ENCODE measurements around the gene INSIG2.

The INSIG2 gene

DNA sequence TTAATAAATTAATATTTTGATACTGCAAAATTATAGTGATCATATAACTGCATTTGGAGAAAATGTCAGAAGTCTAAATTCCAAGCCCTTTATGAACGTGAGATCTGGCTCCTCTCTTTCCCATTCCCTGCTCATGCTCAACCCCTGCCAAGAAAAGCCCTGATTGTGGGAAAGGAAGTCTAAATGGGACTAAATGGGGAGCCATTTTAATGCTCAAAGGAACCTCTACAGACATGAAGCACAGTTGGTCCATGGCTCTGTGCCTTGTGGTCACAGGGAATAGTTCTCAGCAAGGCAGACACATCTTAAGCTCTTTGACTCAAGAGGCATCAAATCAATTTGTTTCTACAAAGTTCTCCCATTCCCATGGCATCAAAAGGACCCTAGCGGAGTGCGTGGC, 29.3 kb upstream of the INSIG2 start:
- Histone ChIP-seq H3K27me3 (ENCODE audit: control insufficient read depth in 5 of 5, insufficient read depth in 4 of 5, low read length in 5 of 5) (no peaks in the 10 kb centered on the region), H3K9ac (ENCODE audit: low read length in 5 of 5) (no peak overlapping the region), H3K9me3 (ENCODE audit: control insufficient read depth in 5 of 5, low read length in 5 of 5) (no peaks in the 10 kb centered on the region), H3K27ac (ENCODE audit: low read depth, low read length) (no peak overlapping the region), H3K4me1 (ENCODE audit: control insufficient read depth in 5 of 5, insufficient read depth in 5 of 5, low read length in 5 of 5) (peaks cover 0 to 40% (median 23%) of the 10 kb centered on the region in 5 donors), H3K4me3 (ENCODE audit: low read depth in 1 of 5, low read length in 5 of 5) (no peak overlapping the region), H3K36me3 (ENCODE audit: control insufficient read depth in 5 of 5, insufficient read depth in 5 of 5, low read length in 5 of 5) (no peaks in the 10 kb centered on the region)

DNA sequence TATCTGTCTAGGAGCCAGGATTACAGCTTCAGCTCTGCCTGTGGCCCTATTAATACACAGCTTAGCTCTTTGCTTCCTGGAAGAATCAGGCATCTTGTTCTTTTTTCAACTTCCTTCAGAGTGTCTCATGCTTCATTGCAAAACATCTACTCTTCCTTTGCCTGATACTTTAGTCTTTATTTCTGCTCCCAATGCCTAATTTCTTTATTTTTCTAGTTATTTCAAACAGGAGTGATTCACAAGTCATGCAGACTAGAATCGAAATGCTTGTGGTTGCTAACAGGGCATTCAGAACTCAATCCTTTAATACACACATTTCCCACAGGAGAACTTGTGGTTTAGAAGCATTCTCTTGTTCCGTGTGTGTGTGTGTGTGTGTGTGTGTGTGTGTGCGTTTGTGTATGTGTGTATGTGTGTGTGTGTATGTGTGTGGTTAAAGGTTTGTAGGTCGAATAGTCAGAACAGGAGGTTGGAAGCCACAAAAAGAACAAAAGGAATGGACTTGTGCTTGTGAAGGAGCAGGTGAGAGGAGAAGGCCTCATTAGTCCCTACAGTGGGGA, 28.3 kb upstream of the INSIG2 start:
- Histone ChIP-seq H3K36me3 (ENCODE audit: control insufficient read depth in 5 of 5, insufficient read depth in 5 of 5, low read length in 5 of 5) (no peaks in the 10 kb centered on the region), H3K4me1 (ENCODE audit: control insufficient read depth in 5 of 5, insufficient read depth in 5 of 5, low read length in 5 of 5) (peaks cover 0 to 40% (median 23%) of the 10 kb centered on the region in 5 donors), H3K4me3 (ENCODE audit: low read depth in 1 of 5, low read length in 5 of 5) (no peak overlapping the region), H3K9ac (ENCODE audit: low read length in 5 of 5) (no peak overlapping the region), H3K9me3 (ENCODE audit: control insufficient read depth in 5 of 5, low read length in 5 of 5) (no peaks in the 10 kb centered on the region), H3K27ac (ENCODE audit: low read depth, low read length) (no peak overlapping the region), H3K27me3 (ENCODE audit: control insufficient read depth in 5 of 5, insufficient read depth in 4 of 5, low read length in 5 of 5) (no peaks in the 10 kb centered on the region)

DNA sequence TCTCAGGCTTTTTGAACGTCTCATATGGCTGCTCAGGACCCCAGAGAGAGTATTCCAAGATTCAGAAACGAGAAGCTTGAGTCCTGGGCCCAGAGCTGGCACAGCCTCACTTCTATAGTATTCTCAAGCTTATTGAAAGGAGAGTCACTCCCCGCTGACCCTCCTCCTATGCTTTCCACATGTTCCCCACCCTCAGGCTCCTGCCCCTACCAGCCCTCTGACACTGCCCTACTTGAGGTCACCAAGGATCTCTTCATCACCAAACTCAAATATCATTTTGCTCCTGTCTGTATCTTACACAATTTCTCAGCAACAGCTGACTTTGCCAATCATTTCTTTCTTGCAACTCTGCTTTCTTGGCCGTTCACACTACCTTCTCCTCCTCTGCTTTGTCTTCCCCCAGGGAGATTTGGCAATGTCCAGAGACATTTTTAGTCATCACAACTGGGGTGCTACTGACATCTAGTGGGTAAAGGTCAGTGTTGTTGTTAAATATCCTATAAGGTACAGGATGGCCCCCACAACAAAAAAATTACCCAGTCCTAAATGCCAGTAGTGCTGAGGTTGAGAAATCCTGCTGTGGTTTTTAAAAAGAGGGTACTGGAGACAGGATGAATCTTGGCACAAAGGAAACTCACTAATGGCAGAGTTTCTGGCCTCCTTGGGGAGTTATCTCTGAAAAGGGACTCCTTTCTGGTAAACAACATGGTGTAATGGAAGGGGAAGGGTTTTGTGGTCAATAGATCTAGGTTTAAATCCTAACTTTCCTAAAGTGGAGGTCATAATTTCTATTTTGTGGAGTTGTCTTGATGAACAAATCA, 26.9 kb upstream of the INSIG2 start:
- H3K36me3 ChIP-seq (ENCODE audit: control insufficient read depth in 5 of 5, insufficient read depth in 5 of 5, low read length in 5 of 5) = no peaks in the 10 kb centered on the region
- H3K4me3 ChIP-seq (ENCODE audit: low read depth in 1 of 5, low read length in 5 of 5) = no peak overlapping the region
- H3K9me3 ChIP-seq (ENCODE audit: control insufficient read depth in 5 of 5, low read length in 5 of 5) = no peaks in the 10 kb centered on the region
- peaks cover 0 to 3% (median 0%) of the 10 kb centered on the region in 5 donors for H3K27me3 ChIP-seq (ENCODE audit: control insufficient read depth in 5 of 5, insufficient read depth in 4 of 5, low read length in 5 of 5)
- H3K4me1 ChIP-seq (ENCODE audit: control insufficient read depth in 5 of 5, insufficient read depth in 5 of 5, low read length in 5 of 5) = peaks cover 0 to 33% (median 23%) of the 10 kb centered on the region in 5 donors
- no peak overlapping the region for H3K9ac ChIP-seq (ENCODE audit: low read length in 5 of 5)
- peak overlapping the region; percentile 26 for H3K27ac ChIP-seq (ENCODE audit: low read depth, low read length)

DNA sequence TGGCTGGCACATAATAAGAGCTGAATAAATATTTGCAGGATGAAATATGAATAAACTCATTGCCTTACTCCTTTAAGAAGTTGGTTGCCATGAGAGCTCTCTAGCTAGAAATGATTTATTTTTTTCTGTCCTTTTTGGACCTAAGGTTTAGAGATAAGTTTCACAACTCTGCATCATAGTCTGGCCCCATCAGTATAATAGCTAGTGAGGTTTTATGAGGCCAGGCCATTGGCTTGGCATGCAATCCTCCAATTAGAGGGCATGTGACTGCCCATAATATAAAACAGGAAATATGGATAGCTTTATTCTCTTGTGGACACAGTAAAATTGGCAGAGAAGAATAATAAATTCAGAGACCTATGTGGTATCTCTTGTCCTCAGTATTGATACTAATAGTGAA, 26.2 kb upstream of the INSIG2 start:
- peak overlapping the region; percentile 26 for H3K27ac ChIP-seq (ENCODE audit: low read depth, low read length)
- no peak overlapping the region for H3K9ac ChIP-seq (ENCODE audit: low read length in 5 of 5)
- no peaks in the 10 kb centered on the region for H3K36me3 ChIP-seq (ENCODE audit: control insufficient read depth in 5 of 5, insufficient read depth in 5 of 5, low read length in 5 of 5)
- H3K4me3 ChIP-seq (ENCODE audit: low read depth in 1 of 5, low read length in 5 of 5) = no peak overlapping the region
- no peaks in the 10 kb centered on the region for H3K9me3 ChIP-seq (ENCODE audit: control insufficient read depth in 5 of 5, low read length in 5 of 5)
- peaks cover 0 to 27% (median 23%) of the 10 kb centered on the region in 5 donors for H3K4me1 ChIP-seq (ENCODE audit: control insufficient read depth in 5 of 5, insufficient read depth in 5 of 5, low read length in 5 of 5)
- H3K27me3 ChIP-seq (ENCODE audit: control insufficient read depth in 5 of 5, insufficient read depth in 4 of 5, low read length in 5 of 5) = peaks cover 0 to 3% (median 0%) of the 10 kb centered on the region in 5 donors

DNA sequence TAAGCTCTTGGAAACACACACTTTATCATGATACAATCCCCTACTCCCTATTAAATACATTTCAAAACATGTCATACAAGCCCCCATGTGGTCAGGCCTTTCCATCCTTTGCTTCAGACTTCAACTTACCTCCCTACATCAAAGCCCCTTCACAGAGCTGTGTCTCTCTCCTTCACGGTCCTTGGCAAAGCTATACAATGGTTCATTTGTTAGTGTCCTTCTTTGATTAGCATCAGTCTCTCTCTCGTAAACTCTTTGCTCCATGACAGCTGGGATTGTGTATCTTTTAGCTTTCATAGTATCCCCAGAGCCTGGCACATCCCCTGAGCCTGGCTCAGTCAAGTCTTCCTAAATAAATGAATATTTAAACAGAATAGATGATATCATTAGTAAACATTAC, 25.6 kb upstream of the INSIG2 start:
- Histone ChIP-seq H3K27ac (ENCODE audit: low read depth, low read length) (no peak overlapping the region), H3K9ac (ENCODE audit: low read length in 5 of 5) (no peak overlapping the region), H3K27me3 (ENCODE audit: control insufficient read depth in 5 of 5, insufficient read depth in 4 of 5, low read length in 5 of 5) (peaks cover 0 to 3% (median 0%) of the 10 kb centered on the region in 5 donors), H3K9me3 (ENCODE audit: control insufficient read depth in 5 of 5, low read length in 5 of 5) (no peaks in the 10 kb centered on the region), H3K36me3 (ENCODE audit: control insufficient read depth in 5 of 5, insufficient read depth in 5 of 5, low read length in 5 of 5) (no peaks in the 10 kb centered on the region), H3K4me1 (ENCODE audit: control insufficient read depth in 5 of 5, insufficient read depth in 5 of 5, low read length in 5 of 5) (peaks cover 0 to 27% (median 23%) of the 10 kb centered on the region in 5 donors), H3K4me3 (ENCODE audit: low read depth in 1 of 5, low read length in 5 of 5) (no peak overlapping the region)

DNA sequence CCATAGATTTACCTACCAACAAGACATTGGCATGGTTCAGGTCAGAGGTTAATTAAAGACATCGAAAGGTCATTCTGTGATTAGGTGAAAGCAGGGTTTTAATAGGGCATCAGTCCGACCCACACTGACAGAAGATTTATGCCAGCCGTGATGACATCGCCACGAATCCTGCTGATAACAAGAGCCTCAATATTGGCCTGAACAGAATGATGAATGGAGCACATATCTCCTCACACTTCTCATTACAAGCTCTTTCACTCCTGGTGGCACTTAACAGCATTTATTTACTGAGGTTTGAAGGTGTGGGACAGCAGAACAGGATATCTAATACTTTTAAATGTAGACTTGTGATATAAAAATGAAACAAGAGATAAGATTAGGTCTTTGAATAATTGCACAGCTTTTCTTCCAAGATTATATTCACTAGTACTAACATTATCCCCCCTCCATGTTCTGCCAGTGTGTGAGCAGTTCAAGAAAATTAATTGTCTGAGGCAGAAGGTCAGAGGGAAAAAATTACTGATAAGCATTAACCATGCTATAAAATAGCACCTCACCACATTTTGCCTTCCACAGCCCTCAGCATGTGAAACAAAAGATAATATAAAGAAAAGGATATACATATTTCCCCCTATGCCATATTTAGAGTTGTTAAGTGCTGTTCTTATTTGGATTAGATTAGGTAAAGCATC, 23.1 kb upstream of the INSIG2 start:
- Histone ChIP-seq H3K27me3 (ENCODE audit: control insufficient read depth in 5 of 5, insufficient read depth in 4 of 5, low read length in 5 of 5) (peaks cover 0 to 3% (median 0%) of the 10 kb centered on the region in 5 donors), H3K27ac (ENCODE audit: low read depth, low read length) (no peak overlapping the region), H3K9me3 (ENCODE audit: control insufficient read depth in 5 of 5, low read length in 5 of 5) (no peaks in the 10 kb centered on the region), H3K4me3 (ENCODE audit: low read depth in 1 of 5, low read length in 5 of 5) (no peak overlapping the region), H3K4me1 (ENCODE audit: control insufficient read depth in 5 of 5, insufficient read depth in 5 of 5, low read length in 5 of 5) (peaks cover 0 to 20% (median 13%) of the 10 kb centered on the region in 5 donors), H3K9ac (ENCODE audit: low read length in 5 of 5) (no peak overlapping the region), H3K36me3 (ENCODE audit: control insufficient read depth in 5 of 5, insufficient read depth in 5 of 5, low read length in 5 of 5) (no peaks in the 10 kb centered on the region)

DNA sequence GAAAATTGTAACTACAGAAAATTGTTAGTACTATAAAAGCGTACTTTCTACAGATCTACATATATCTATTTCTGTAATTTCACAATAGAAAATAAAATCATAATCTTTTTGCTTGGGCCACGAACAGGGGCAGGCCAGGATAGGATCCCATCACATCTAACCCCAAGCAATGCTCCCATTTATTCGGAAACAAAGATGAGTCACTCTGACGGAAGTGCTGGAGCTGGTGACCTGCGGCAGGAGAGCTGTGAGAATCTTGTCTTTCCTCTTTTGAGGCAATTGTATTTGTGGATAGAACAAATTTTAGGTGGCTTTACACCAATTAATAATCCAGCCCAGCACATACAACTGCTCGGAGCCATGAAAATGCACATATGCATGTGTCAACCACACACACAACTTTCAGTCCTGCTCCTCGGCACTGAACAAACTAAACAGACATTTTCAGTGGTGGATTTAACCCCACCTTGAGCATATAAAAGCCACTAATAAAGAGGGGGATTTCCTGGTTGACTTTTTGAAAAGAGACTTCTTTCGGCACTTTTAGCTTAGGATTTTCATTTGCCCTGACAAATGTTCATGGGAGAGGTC, 22.3 kb upstream of the INSIG2 start:
- H3K9ac ChIP-seq (ENCODE audit: low read length in 5 of 5) = no peak overlapping the region
- peaks cover 0 to 12% (median 8%) of the 10 kb centered on the region in 5 donors for H3K4me1 ChIP-seq (ENCODE audit: control insufficient read depth in 5 of 5, insufficient read depth in 5 of 5, low read length in 5 of 5)
- H3K4me3 ChIP-seq (ENCODE audit: low read depth in 1 of 5, low read length in 5 of 5) = no peak overlapping the region
- no peaks in the 10 kb centered on the region for H3K9me3 ChIP-seq (ENCODE audit: control insufficient read depth in 5 of 5, low read length in 5 of 5)
- H3K27ac ChIP-seq (ENCODE audit: low read depth, low read length) = no peak overlapping the region
- no peaks in the 10 kb centered on the region for H3K36me3 ChIP-seq (ENCODE audit: control insufficient read depth in 5 of 5, insufficient read depth in 5 of 5, low read length in 5 of 5)
- peaks cover 0 to 3% (median 0%) of the 10 kb centered on the region in 5 donors for H3K27me3 ChIP-seq (ENCODE audit: control insufficient read depth in 5 of 5, insufficient read depth in 4 of 5, low read length in 5 of 5)

DNA sequence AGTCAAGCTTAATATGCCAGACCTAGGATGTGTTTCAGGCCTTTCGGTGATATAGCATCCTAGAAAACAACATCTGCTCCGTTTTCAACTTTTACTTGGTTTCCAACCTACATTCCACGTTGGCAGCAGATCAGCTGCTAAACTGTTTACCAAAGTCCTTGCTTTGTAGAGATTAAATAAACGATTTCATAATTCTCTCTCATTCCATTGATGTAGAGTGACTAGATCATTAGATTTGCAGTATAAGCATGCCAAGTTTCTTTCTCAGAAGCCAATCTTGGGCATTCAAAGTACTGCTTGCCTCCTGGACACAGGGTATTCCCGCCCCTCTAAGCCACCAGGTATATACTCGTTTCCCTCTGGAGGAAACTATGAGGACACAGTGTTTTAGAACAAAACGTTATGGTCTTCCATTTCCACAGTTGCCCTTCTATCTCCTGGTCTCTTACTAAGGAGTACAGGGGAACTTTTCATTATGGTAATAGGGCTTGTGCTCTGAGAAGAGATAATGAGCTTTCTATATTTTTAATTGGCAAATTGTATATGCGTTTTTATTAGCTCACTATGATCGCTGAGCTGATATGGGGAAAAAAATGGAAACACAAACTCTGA, 10.5 kb upstream of the INSIG2 start:
- H3K9me3 ChIP-seq (ENCODE audit: control insufficient read depth in 5 of 5, low read length in 5 of 5) = no peaks in the 10 kb centered on the region
- no peaks in the 10 kb centered on the region for H3K4me1 ChIP-seq (ENCODE audit: control insufficient read depth in 5 of 5, insufficient read depth in 5 of 5, low read length in 5 of 5)
- H3K27ac ChIP-seq (ENCODE audit: low read depth, low read length) = no peak overlapping the region
- H3K4me3 ChIP-seq (ENCODE audit: low read depth in 1 of 5, low read length in 5 of 5) = no peak overlapping the region
- H3K9ac ChIP-seq (ENCODE audit: low read length in 5 of 5) = no peak overlapping the region
- H3K36me3 ChIP-seq (ENCODE audit: control insufficient read depth in 5 of 5, insufficient read depth in 5 of 5, low read length in 5 of 5) = no peaks in the 10 kb centered on the region
- H3K27me3 ChIP-seq (ENCODE audit: control insufficient read depth in 5 of 5, insufficient read depth in 4 of 5, low read length in 5 of 5) = peaks cover 0 to 5% (median 0%) of the 10 kb centered on the region in 5 donors

DNA sequence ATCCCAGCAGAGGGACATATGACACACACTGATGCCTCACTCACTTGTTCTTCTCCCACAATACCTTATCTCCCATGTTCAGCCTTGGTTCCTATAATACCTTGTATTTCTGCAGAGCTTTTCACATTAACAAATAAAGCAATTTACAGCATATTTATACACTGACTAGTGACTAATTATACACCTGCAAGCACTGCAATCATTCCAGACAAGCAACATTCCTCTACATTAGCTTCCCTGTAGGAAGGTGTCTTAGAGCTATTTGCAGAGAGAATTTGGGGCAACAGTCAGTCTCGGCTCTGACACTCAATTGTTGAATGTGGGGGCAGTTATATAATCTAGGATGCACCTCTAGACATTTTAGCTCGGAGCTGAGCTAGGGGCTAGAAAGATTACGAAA, 9.5 kb upstream of the INSIG2 start:
- no peak overlapping the region for H3K4me3 ChIP-seq (ENCODE audit: low read depth in 1 of 5, low read length in 5 of 5)
- H3K9ac ChIP-seq (ENCODE audit: low read length in 5 of 5) = no peak overlapping the region
- no peaks in the 10 kb centered on the region for H3K4me1 ChIP-seq (ENCODE audit: control insufficient read depth in 5 of 5, insufficient read depth in 5 of 5, low read length in 5 of 5)
- H3K36me3 ChIP-seq (ENCODE audit: control insufficient read depth in 5 of 5, insufficient read depth in 5 of 5, low read length in 5 of 5) = no peaks in the 10 kb centered on the region
- H3K27me3 ChIP-seq (ENCODE audit: control insufficient read depth in 5 of 5, insufficient read depth in 4 of 5, low read length in 5 of 5) = peaks cover 0 to 5% (median 0%) of the 10 kb centered on the region in 5 donors
- H3K9me3 ChIP-seq (ENCODE audit: control insufficient read depth in 5 of 5, low read length in 5 of 5) = no peaks in the 10 kb centered on the region
- no peak overlapping the region for H3K27ac ChIP-seq (ENCODE audit: low read depth, low read length)

All from subcutaneous abdominal adipose tissue (tissue), 5 donors.